Type B pancreatic cell (in vitro differentiated cells): ENCODE data around the gene RAPGEF1. TPM values are rescaled to one million over a fixed set of nuclear protein-coding genes. Genes with fewer than 3 reads are reported as not detected.

Experiments used
- DNase-seq: peaks from one replicate; pipeline ENCODE4 v3.0.0; 2021; ENCODE audit warnings: mixed read lengths; ENCODE audit not compliant: unreplicated experiment; ENCODE audit errors: extremely low spot score
- H3K27ac Mint-ChIP-seq: 2 replicates; pipeline ENCODE4 v1.8.0; 2021; ENCODE audit warnings: mild to moderate bottlenecking, mixed read lengths
- H3K27me3 Mint-ChIP-seq: 2 replicates; pipeline ENCODE4 v1.8.0; 2021; ENCODE audit warnings: mixed read lengths
- H3K36me3 Mint-ChIP-seq: 2 replicates; pipeline ENCODE4 v1.8.0; 2021; ENCODE audit warnings: mixed read lengths
- H3K4me1 Mint-ChIP-seq: one replicate; pipeline ENCODE4 v1.8.0; 2021; ENCODE audit warnings: mixed read lengths; ENCODE audit not compliant: unreplicated experiment
- H3K4me3 Mint-ChIP-seq: 2 replicates; pipeline ENCODE4 v1.8.0; 2021; ENCODE audit warnings: mild to moderate bottlenecking, mixed read lengths
- H3K9me3 Mint-ChIP-seq: 2 replicates; pipeline ENCODE4 v1.8.0; 2021; ENCODE audit warnings: mixed read lengths
- CTCF ChIP-seq: fragments of 200-600 bp; sonication (generic); conservative IDR thresholded peaks from 2 replicates; pipeline ENCODE4 v1.5.0; 2021; ENCODE audit warnings: antibody characterized with exemption, mild to moderate bottlenecking
- total RNA-seq: library from RNA; stranded (reverse); gene quantifications from 2 replicates; pipeline ENCODE4 v1.2.1, GENCODE V29; 2021; ENCODE audit warnings: low replicate concordance

RAPGEF1 gene
- total RNA-seq, 1 donor from 2014 or later: 45.9 TPM

GRCh38 chr9:131618071-131618479, 121.8 kb downstream of the RAPGEF1 start:
- no peak for TF ChIP-seq CTCF
- Mint-ChIP-seq H3K4me3 (no peak overlapping the region), H3K9me3 (no peaks in the 10 kb centered on the region), H3K36me3 (peaks cover 38% of the 10 kb centered on the region), H3K27ac (no peak overlapping the region), H3K27me3 (no peaks in the 10 kb centered on the region), H3K4me1 (peaks cover 7% of the 10 kb centered on the region)
- no peak for DNase-seq

GRCh38 chr9:131617611-131618010, 122.3 kb downstream of the RAPGEF1 start:
- Mint-ChIP-seq H3K4me3 (no peak overlapping the region), H3K27ac (no peak overlapping the region), H3K4me1 (peaks cover 7% of the 10 kb centered on the region), H3K9me3 (no peaks in the 10 kb centered on the region), H3K27me3 (no peaks in the 10 kb centered on the region), H3K36me3 (peaks cover 41% of the 10 kb centered on the region)
- TF ChIP-seq CTCF: no peak
- DNase-seq: no peak

- no peaks in the 10 kb centered on the region for H3K27me3 Mint-ChIP-seq
- no peak overlapping the region for H3K4me3 Mint-ChIP-seq
- H3K36me3 Mint-ChIP-seq: peaks cover 41% of the 10 kb centered on the region
- DNase-seq: no peak
- no peak overlapping the region for H3K27ac Mint-ChIP-seq
- no peaks in the 10 kb centered on the region for H3K9me3 Mint-ChIP-seq
- H3K4me1 Mint-ChIP-seq: peaks cover 7% of the 10 kb centered on the region
- no peak for TF ChIP-seq CTCF
Observed at GRCh38 chr9:131616983-131617604, 122.8 kb downstream of the RAPGEF1 start.

GRCh38 chr9:131614340-131614915, 125.4 kb downstream of the RAPGEF1 start:
- H3K27ac Mint-ChIP-seq: no peak overlapping the region
- H3K4me3 Mint-ChIP-seq: no peak overlapping the region
- H3K27me3 Mint-ChIP-seq: no peaks in the 10 kb centered on the region
- no peak for DNase-seq
- no peak for TF ChIP-seq CTCF
- peaks cover 7% of the 10 kb centered on the region for H3K4me1 Mint-ChIP-seq
- H3K36me3 Mint-ChIP-seq: peaks cover 38% of the 10 kb centered on the region
- no peaks in the 10 kb centered on the region for H3K9me3 Mint-ChIP-seq

- Mint-ChIP-seq H3K4me3 (no peak overlapping the region), H3K27me3 (no peaks in the 10 kb centered on the region), H3K9me3 (no peaks in the 10 kb centered on the region), H3K27ac (no peak overlapping the region), H3K36me3 (peaks cover 38% of the 10 kb centered on the region), H3K4me1 (peaks cover 13% of the 10 kb centered on the region)
- TF ChIP-seq CTCF: no peak
- no peak for DNase-seq
Observed at GRCh38 chr9:131613921-131614320, 126.0 kb downstream of the RAPGEF1 start.
